Activated CD4-positive, alpha-beta memory T cell treated with anti-CD3 and anti-CD28 coated beads, Interleukin-2, amount 10 ng/mL, durations not matched to agents 7 days and 5 days (primary cell): Measurements from ENCODE around the gene LRRC52. TPM values are rescaled to one million over a fixed set of nuclear protein-coding genes. Genes with fewer than 3 reads are reported as not detected.

Source experiments
- CTCF ChIA-PET: fragments of 350-600 bp; sonication (Branson Sonifier 250); formaldehyde crosslinking; loops from one replicate; lab custom pipeline; 2021; ENCODE audit warnings: antibody characterized with exemption, inconsistent platforms; lab: Charles Lee
- POLR2A ChIA-PET: fragments of 350-600 bp; sonication (Branson Sonifier 250); formaldehyde crosslinking; loops from one replicate; lab custom pipeline; 2021; ENCODE audit warnings: antibody characterized with exemption; lab: Charles Lee
- DNase-seq: peaks from one replicate; pipeline ENCODE4 v3.0.0-alpha.2; 2020
- H3K27ac Mint-ChIP-seq: one replicate; pipeline ENCODE4 v1.8.0; 2021; ENCODE audit warnings: mild to moderate bottlenecking, mixed read lengths
- H3K27me3 Mint-ChIP-seq: one replicate; pipeline ENCODE4 v1.8.0; 2021; ENCODE audit warnings: mixed read lengths
- H3K36me3 Mint-ChIP-seq: one replicate; pipeline ENCODE4 v1.8.0; 2021; ENCODE audit warnings: low read depth, mixed read lengths
- H3K4me1 Mint-ChIP-seq: one replicate; pipeline ENCODE4 v1.8.0; 2021; ENCODE audit warnings: mixed read lengths
- H3K4me3 Mint-ChIP-seq: one replicate; pipeline ENCODE4 v1.8.0; 2021; ENCODE audit warnings: mild to moderate bottlenecking, mixed read lengths
- H3K9me3 Mint-ChIP-seq: one replicate; pipeline ENCODE4 v1.8.0; 2021; ENCODE audit warnings: mixed read lengths
- total RNA-seq, 2 experiments: library from RNA; stranded (reverse); gene quantifications; one replicate each; pipeline ENCODE4 v1.2.3, GENCODE V29; 2021

The LRRC52 gene
- total RNA-seq, 2 experiments from 2014 or later = not detected

DNA sequence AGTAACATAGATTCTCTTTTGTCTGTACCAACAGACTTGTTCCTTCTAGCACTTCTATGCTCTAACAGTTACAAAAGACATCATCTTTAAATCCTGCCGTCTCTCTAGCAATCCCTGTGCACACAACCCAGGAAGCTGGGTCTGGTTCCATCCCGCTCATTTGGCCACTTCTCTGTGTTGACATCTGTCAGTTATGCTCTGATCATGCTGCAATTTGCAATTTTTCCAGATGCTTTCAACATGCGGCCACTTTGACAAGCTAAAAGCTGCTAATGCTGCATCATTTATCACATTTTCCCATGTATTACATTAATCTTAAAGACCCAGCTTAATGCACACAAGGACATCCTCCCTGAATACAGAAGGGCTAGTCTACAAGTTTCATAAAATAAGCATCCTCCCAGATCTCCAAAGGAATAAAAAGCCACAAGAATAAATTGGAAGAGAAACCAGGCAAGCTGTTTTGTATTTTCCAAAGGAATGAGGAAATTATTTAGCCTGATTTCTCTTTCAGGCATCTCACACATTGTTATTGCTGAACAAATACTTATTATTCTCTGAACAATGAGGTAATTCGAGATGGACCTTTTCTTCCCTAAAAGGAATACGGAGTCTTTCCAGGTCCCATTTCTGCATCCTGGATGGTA lies 19.0 kb upstream of the LRRC52 start:
- no peak for DNase-seq
- Mint-ChIP-seq H3K4me1 (no peaks in the 10 kb centered on the region), H3K27me3 (peaks cover 46% of the 10 kb centered on the region), H3K27ac (no peak overlapping the region), H3K4me3 (no peak overlapping the region), H3K36me3 (no peaks in the 10 kb centered on the region), H3K9me3 (no peaks in the 10 kb centered on the region)
- ChIA-PET CTCF (no interaction called here), POLR2A (no interaction called here)

DNA sequence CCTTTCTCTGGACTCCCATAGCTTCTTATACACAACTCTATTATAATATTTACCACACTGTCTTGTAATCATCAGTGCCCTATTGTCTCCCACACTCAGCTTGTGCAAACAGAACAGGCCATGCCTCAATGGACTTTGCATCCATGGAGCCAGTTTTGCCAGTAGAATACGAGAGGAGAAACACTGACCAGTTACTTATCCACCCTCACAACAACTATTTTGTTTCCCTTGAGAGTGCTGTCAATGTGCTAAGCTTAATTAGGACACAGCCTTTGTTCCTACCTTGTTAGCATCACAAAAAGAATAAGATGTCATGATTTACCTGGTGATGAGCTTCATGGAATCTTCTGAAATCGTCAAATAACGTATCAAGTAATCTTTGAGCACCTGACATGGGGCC lies 18.1 kb upstream of the LRRC52 start:
- peaks cover 51% of the 10 kb centered on the region for H3K27me3 Mint-ChIP-seq
- no peak for DNase-seq
- no peaks in the 10 kb centered on the region for H3K9me3 Mint-ChIP-seq
- ChIA-PET CTCF (no interaction called here), POLR2A (no interaction called here)
- H3K4me3 Mint-ChIP-seq = no peak overlapping the region
- H3K36me3 Mint-ChIP-seq = no peaks in the 10 kb centered on the region
- no peaks in the 10 kb centered on the region for H3K4me1 Mint-ChIP-seq
- H3K27ac Mint-ChIP-seq = no peak overlapping the region

GRCh38 chr1:165527251-165528007 lies 16.4 kb upstream of the LRRC52 start:
- Mint-ChIP-seq H3K4me3 (no peak overlapping the region), H3K36me3 (no peaks in the 10 kb centered on the region), H3K4me1 (no peaks in the 10 kb centered on the region), H3K27ac (no peak overlapping the region), H3K9me3 (no peaks in the 10 kb centered on the region), H3K27me3 (peaks cover 48% of the 10 kb centered on the region)
- no peak for DNase-seq
- CTCF ChIA-PET = no interaction called here
- POLR2A ChIA-PET = no interaction called here

GRCh38 chr1:165531021-165531420 lies 12.8 kb upstream of the LRRC52 start:
- Mint-ChIP-seq H3K9me3 (no peaks in the 10 kb centered on the region), H3K4me1 (no peaks in the 10 kb centered on the region), H3K4me3 (no peak overlapping the region), H3K27me3 (peaks cover 32% of the 10 kb centered on the region), H3K36me3 (no peaks in the 10 kb centered on the region), H3K27ac (no peak overlapping the region)
- DNase-seq = no peak
- ChIA-PET CTCF (no interaction called here), POLR2A (no interaction called here)

DNA sequence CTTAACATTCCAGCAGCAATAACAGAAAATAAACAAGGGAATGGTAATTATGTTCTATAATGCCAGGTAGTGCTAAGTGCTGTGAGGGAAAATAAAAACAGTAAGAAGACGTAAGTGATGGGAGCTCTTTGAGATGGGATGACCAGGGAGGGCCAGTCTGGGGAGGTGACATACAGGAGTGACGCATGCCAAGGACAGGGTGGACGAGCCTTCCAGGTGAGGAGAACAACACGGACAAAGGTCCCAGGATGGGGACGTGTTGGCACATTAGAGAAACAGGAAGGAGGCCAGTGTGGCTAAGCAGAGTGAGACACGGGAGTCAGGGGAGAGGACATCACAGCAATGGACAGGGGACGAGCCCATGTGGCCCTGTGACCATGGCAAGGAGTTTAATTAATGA lies 11.7 kb upstream of the LRRC52 start:
- no peak overlapping the region for H3K27ac Mint-ChIP-seq
- no peak overlapping the region for H3K4me3 Mint-ChIP-seq
- H3K27me3 Mint-ChIP-seq = peaks cover 36% of the 10 kb centered on the region
- H3K36me3 Mint-ChIP-seq = no peaks in the 10 kb centered on the region
- DNase-seq = no peak
- no peaks in the 10 kb centered on the region for H3K4me1 Mint-ChIP-seq
- CTCF ChIA-PET = no interaction called here
- POLR2A ChIA-PET = no interaction called here
- no peaks in the 10 kb centered on the region for H3K9me3 Mint-ChIP-seq

DNA sequence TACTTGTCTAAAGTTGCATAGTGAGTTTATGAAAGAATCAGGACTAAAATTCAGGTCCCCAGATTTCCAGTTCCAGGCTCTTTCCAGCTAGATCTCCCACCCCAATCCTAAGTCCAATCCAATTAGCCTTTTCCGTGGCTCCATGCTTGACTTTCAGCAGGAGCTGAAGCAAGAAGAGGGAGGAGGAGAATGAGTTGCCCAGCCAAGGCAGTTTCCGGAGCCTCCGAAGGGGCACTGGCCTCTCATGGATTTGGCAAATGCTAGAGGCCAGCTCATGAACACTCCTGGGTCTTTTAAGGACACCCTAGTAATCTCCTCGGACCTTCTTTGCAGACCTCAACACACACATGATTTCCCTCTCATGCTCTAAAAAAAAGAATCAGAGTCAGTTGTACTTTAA lies 10.5 kb upstream of the LRRC52 start:
- POLR2A ChIA-PET = no interaction called here
- no peaks in the 10 kb centered on the region for H3K9me3 Mint-ChIP-seq
- H3K4me1 Mint-ChIP-seq = no peaks in the 10 kb centered on the region
- no peaks in the 10 kb centered on the region for H3K36me3 Mint-ChIP-seq
- CTCF ChIA-PET = no interaction called here
- H3K27ac Mint-ChIP-seq = no peak overlapping the region
- H3K4me3 Mint-ChIP-seq = no peak overlapping the region
- H3K27me3 Mint-ChIP-seq = peaks cover 32% of the 10 kb centered on the region
- DNase-seq = no peak

DNA sequence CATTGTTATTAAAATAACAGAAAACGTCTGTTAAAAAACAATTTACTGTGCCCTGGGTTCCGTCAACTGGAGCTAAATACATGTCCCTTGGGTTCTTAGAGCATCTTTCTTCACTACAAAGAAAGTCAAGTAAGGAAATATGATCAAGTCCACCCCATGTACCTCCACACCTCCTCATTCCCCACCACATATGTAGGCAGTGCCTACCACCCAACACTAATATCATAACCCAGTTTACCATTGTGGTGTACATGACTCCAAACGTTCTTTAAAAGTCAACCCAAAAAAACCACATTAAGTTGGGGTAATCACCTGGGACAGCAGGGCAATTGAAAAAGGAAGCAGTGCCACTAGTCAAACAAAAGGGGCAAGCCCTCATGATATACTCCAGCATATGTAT lies 7.8 kb upstream of the LRRC52 start:
- ChIA-PET POLR2A (no interaction called here), CTCF (no interaction called here)
- Mint-ChIP-seq H3K4me3 (no peak overlapping the region), H3K9me3 (no peaks in the 10 kb centered on the region), H3K27ac (no peak overlapping the region), H3K36me3 (no peaks in the 10 kb centered on the region), H3K4me1 (no peaks in the 10 kb centered on the region), H3K27me3 (peaks cover 29% of the 10 kb centered on the region)
- DNase-seq = no peak

DNA sequence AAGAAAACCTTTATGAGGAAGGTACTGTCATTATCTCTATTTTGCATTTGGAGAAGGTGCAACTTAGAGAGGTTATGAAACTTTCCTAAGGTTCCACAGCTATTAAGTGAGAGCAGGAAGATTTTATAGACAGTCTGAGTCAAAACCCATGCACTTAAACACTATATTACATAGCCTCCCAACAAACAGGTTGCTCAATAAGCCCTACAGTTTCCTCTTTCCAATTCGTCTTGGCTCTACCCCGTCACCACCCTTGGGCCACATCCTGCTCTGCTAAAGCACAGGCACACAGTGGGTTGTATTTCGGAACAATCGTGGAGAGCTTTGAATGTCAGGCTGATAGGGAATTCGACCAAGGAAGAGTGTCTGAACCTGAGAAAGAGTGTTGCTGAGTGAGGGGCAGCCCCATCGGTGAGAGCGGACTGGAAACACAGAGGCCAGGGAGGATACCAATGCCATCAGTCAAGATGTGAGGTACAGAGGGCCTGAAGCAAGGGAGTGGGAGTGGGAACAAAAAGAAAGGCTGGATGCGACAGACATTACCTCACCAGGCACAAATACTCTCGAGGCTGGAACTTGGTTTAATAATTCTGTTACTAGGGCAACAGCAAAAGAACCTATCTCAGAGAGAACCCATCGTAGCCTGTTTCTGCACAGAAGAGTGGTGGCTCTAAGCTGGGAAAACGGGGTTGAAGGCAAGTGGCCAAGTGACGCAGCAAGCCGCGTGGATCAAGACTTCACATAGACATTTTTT lies 6.3 kb upstream of the LRRC52 start:
- Mint-ChIP-seq H3K36me3 (no peaks in the 10 kb centered on the region), H3K4me3 (no peak overlapping the region), H3K27ac (no peak overlapping the region), H3K9me3 (no peaks in the 10 kb centered on the region), H3K4me1 (no peaks in the 10 kb centered on the region), H3K27me3 (peaks cover 26% of the 10 kb centered on the region)
- no peak for DNase-seq
- ChIA-PET CTCF (no interaction called here), POLR2A (no interaction called here)

GRCh38 chr1:165539306-165539705 lies 4.5 kb upstream of the LRRC52 start:
- H3K4me3 Mint-ChIP-seq = no peak overlapping the region
- H3K4me1 Mint-ChIP-seq = no peaks in the 10 kb centered on the region
- ChIA-PET POLR2A (no interaction called here), CTCF (interaction anchor here (1.0 kb wide), 1 partner anchor 146 kb away, joined by 3 read pairs; no protein-coding TSS in a partner anchor)
- H3K36me3 Mint-ChIP-seq = no peaks in the 10 kb centered on the region
- no peak overlapping the region for H3K27ac Mint-ChIP-seq
- DNase-seq = no peak
- H3K9me3 Mint-ChIP-seq = no peaks in the 10 kb centered on the region
- peaks cover 32% of the 10 kb centered on the region for H3K27me3 Mint-ChIP-seq

DNA sequence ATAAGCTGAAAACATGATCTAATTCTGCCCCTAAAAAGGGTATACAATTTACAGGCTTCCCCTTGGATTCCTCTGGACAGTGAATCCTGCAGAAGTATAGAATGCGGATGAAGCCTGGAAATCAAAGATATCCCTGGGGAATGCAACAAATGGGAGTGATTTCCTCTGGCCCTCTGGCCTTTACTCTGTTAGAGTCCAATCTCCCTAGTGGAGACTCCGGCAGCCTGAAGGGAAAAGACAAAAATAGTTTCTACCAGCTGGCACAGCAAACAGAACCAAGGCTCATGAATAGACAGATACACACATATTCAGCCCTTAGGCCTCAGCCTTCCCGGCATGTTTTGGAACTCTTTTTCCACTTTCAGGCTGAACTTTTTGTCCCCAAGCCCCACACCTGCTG lies 3.9 kb upstream of the LRRC52 start:
- H3K27me3 Mint-ChIP-seq = peaks cover 37% of the 10 kb centered on the region
- CTCF ChIA-PET = no interaction called here
- H3K9me3 Mint-ChIP-seq = no peaks in the 10 kb centered on the region
- POLR2A ChIA-PET = interaction anchor here (0.7 kb wide), 1 partner anchor 46 kb away, joined by 3 read pairs; no protein-coding TSS in a partner anchor
- no peaks in the 10 kb centered on the region for H3K36me3 Mint-ChIP-seq
- no peaks in the 10 kb centered on the region for H3K4me1 Mint-ChIP-seq
- no peak overlapping the region for H3K4me3 Mint-ChIP-seq
- no peak overlapping the region for H3K27ac Mint-ChIP-seq
- no peak for DNase-seq

DNA sequence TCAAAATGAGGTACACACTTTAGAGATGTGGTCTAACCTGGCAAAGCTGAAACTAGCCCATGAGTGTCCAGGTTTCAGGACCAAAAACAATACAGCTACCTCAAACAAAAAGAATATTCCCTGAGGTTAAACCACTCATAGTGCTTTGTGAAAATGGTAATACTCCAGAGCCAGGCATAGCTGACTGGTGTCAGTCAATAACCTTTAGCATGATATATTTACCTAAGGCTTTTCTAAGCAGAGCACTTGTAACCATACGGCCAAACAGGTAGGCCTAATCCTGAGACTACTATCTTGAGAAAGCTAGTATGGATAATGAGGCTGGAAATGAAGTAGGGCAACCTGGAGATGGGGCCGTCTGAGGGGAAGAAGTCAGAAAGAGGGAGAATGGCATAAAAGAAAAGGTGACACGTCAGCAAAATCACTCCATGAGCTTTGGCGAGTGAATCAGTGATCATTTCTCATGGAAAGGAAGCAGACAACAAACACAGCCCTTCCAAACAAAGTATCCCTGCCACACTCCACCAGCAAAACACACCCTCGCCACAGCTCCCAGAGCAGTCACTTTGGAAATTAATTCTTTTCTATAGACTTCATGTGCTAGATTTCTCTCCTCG lies 1.7 kb upstream of the LRRC52 start:
- no peak overlapping the region for H3K27ac Mint-ChIP-seq

GRCh38 chr1:165542647-165543046 lies 1.2 kb upstream of the LRRC52 start:
- H3K27me3 Mint-ChIP-seq = peaks cover 38% of the 10 kb centered on the region
- H3K27ac Mint-ChIP-seq = no peak overlapping the region
- no peak overlapping the region for H3K4me3 Mint-ChIP-seq
- H3K9me3 Mint-ChIP-seq = no peaks in the 10 kb centered on the region
- POLR2A ChIA-PET = no interaction called here
- no peaks in the 10 kb centered on the region for H3K36me3 Mint-ChIP-seq
- no peak for DNase-seq
- H3K4me1 Mint-ChIP-seq = no peaks in the 10 kb centered on the region
- CTCF ChIA-PET = no interaction called here

More for the DNA sequence above, 1.7 kb upstream of the LRRC52 start:
- peaks cover 39% of the 10 kb centered on the region for H3K27me3 Mint-ChIP-seq
- DNase-seq = no peak
- H3K4me3 Mint-ChIP-seq = no peak overlapping the region
- no peaks in the 10 kb centered on the region for H3K36me3 Mint-ChIP-seq
- CTCF ChIA-PET = no interaction called here
- H3K9me3 Mint-ChIP-seq = no peaks in the 10 kb centered on the region
- H3K4me1 Mint-ChIP-seq = no peaks in the 10 kb centered on the region
- POLR2A ChIA-PET = no interaction called here

DNA sequence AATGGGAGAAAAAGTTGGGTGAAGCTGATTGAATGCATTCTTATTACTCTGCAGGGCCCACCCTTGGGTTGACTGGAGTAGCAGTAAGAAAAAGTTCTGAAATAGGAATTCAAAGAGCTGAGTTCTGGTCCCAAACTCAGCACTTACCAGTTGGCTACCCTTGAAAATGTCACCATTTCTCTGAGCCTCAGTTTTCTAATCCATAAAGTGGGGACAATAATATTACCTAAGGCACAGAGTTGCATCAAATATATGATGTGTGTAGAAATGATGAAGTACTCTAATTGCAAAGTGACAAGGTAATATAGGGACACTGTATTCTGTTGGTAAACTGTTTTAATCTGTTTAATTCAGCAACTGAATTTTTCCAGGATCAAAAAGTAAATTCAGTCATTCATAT lies 1.2 kb downstream of the LRRC52 start:
- Mint-ChIP-seq H3K4me3 (no peak overlapping the region), H3K4me1 (no peaks in the 10 kb centered on the region), H3K36me3 (no peaks in the 10 kb centered on the region), H3K9me3 (no peaks in the 10 kb centered on the region), H3K27me3 (peaks cover 37% of the 10 kb centered on the region), H3K27ac (no peak overlapping the region)
- ChIA-PET CTCF (no interaction called here), POLR2A (no interaction called here)
- DNase-seq = no peak
